Smooth muscle cell (in vitro differentiated cells): Measurements from ENCODE around the gene SUGCT. TPM values are rescaled to one million over a fixed set of nuclear protein-coding genes. Genes with fewer than 3 reads are reported as not detected.
A peak's percentile ranks its signal among the peaks of the same experiment; 100 is the strongest.

Experiments used
- DNase-seq: peaks from one replicate; lab custom pipeline; 2025; ENCODE audit not compliant: unreplicated experiment; lab: John Stamatoyannopoulos, UW
- H2AFZ ChIP-seq: fragments of 200-600 bp; sonication (generic); 2 replicates; pipeline ENCODE4 v1.6.0; 2016; ENCODE audit warnings: antibody characterized with exemption, low read depth, mild to moderate bottlenecking
- H3F3A ChIP-seq: fragments of 200-600 bp; sonication (generic); 2 replicates; pipeline ENCODE4 v1.6.0; 2017; ENCODE audit warnings: antibody characterized with exemption, low read depth
- H3K27ac ChIP-seq: fragments of 200-600 bp; sonication (generic); 2 replicates; pipeline ENCODE4 v1.5.1; 2016; ENCODE audit warnings: low read depth, mild to moderate bottlenecking
- H3K27me3 ChIP-seq: fragments of 200-600 bp; sonication (generic); 2 replicates; pipeline ENCODE4 v1.6.1; 2016; ENCODE audit warnings: low read depth, mild to moderate bottlenecking
- H3K36me3 ChIP-seq: fragments of 200-600 bp; sonication (generic); 2 replicates; pipeline ENCODE4 v1.5.1; 2016; ENCODE audit warnings: low read depth
- H3K4me1 ChIP-seq: fragments of 200-600 bp; sonication (generic); 2 replicates; pipeline ENCODE4 v1.5.1; 2016; ENCODE audit warnings: low read depth
- H3K4me2 ChIP-seq: fragments of 200-600 bp; sonication (generic); 2 replicates; pipeline ENCODE4 v1.6.0; 2016; ENCODE audit warnings: mild to moderate bottlenecking
- H3K4me3 ChIP-seq: fragments of 200-600 bp; sonication (generic); 2 replicates; pipeline ENCODE4 v1.5.1; 2016; ENCODE audit warnings: mild to moderate bottlenecking
- H3K79me2 ChIP-seq: fragments of 200-600 bp; sonication (generic); 2 replicates; pipeline ENCODE4 v1.6.0; 2016; ENCODE audit warnings: low read depth, mild to moderate bottlenecking
- H3K9ac ChIP-seq: fragments of 200-600 bp; sonication (generic); 2 replicates; pipeline ENCODE4 v1.6.0; 2016; ENCODE audit warnings: low read depth
- H3K9me3 ChIP-seq: fragments of 200-600 bp; sonication (generic); replicated peaks from 2 replicates; pipeline ENCODE4 v1.5.1; 2016; ENCODE audit warnings: low read depth
- H4K20me1 ChIP-seq: fragments of 200-600 bp; sonication (generic); 2 replicates; pipeline ENCODE4 v1.6.0; 2016; ENCODE audit warnings: low read depth
- WGBS: methylation state at CpG from one replicate; pipeline ENCODE4 v1.1.7; 2016; ENCODE audit warnings: low lambda C conversion rate; 5-methylcytosine and 5-hydroxymethylcytosine counted together
- polyA plus RNA-seq: library from polyadenylated mRNA; unstranded; fragments of >200 nt; fragmentation: Nextera tagmentation; extraction: Ambion mirVana; gene quantifications from 2 replicates; pipeline ENCODE4 v1.2.1, GENCODE V29; 2016
- total RNA-seq: library from RNA; depleted of rRNA; stranded (reverse); fragments of >200 nt; gene quantifications from 2 replicates; pipeline ENCODE4 v1.2.3, GENCODE V29; 2014
- TF ChIP-seq, protein P1 (sequence below): fragments of 200-600 bp; sonication (generic); IDR thresholded peaks from 2 replicates; pipeline ENCODE4 v1.5.1; 2017; ENCODE audit warnings: borderline replicate concordance, mild to moderate bottlenecking, antibody characterized with exemption; ENCODE audit not compliant: insufficient read depth, poor library complexity, severe bottlenecking

Gene SUGCT
- total and polyA plus RNA-seq, 2 experiments from 2014 or later = 16.9 to 65.8 TPM

DNA sequence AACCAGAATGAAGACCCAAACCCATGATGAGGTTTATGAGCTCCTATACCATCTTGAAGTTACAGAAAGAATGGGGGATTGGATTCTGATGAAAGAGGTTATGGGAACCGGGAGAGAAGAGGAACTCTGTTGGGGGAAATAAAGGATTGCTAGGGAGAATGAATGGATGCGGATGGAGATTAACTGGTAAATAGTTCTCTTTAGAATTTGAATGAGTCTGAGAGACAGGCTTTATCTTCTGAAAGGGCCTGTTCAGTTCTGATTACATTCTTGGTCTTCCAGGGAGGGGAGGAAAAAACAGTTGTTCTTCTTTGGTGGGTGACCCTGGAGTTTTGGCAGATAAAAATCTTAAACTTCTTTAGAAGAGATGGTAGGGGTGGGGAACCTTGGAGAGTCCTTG, 13.9 kb downstream of the SUGCT start:
- Histone ChIP-seq H3K4me3 (no peak overlapping the region), H3K9me3 (no peaks in the 10 kb centered on the region), H4K20me1 (no peaks in the 10 kb centered on the region), H3K9ac (no peak overlapping the region), H3K27me3 (no peaks in the 10 kb centered on the region), H3K4me1 (no peaks in the 10 kb centered on the region), H2AFZ (no peak overlapping the region), H3K36me3 (no peaks in the 10 kb centered on the region), H3F3A (no peaks in the 10 kb centered on the region), H3K79me2 (no peaks in the 10 kb centered on the region), H3K27ac (no peak overlapping the region), H3K4me2 (no peak overlapping the region)
- DNase-seq = no peak
- TF ChIP-seq, protein P1, sequence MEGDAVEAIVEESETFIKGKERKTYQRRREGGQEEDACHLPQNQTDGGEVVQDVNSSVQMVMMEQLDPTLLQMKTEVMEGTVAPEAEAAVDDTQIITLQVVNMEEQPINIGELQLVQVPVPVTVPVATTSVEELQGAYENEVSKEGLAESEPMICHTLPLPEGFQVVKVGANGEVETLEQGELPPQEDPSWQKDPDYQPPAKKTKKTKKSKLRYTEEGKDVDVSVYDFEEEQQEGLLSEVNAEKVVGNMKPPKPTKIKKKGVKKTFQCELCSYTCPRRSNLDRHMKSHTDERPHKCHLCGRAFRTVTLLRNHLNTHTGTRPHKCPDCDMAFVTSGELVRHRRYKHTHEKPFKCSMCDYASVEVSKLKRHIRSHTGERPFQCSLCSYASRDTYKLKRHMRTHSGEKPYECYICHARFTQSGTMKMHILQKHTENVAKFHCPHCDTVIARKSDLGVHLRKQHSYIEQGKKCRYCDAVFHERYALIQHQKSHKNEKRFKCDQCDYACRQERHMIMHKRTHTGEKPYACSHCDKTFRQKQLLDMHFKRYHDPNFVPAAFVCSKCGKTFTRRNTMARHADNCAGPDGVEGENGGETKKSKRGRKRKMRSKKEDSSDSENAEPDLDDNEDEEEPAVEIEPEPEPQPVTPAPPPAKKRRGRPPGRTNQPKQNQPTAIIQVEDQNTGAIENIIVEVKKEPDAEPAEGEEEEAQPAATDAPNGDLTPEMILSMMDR = no peak
- WGBS = 89% methylated on average over 2 of the region's 2 CpGs

DNA sequence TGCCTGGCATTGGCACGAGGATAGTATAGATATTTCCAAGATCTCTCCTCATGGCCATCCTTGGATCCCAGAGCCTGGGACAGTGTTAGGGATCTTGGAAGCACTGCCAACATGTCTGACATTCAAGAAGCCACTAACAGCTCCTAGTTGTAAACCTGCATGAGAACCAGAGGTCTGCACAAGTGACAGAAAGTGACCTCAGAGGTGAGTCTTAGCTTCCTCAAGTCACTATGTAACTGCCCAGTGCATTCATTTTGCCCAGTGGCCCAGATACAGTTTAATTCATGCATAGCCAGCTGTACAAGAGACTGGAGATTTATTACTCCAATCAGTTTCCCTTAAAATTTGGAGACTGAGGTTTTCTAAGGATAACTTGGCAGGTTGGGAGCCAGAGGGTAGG, 16.7 kb downstream of the SUGCT start:
- Histone ChIP-seq H3K9ac (no peak overlapping the region), H3K4me3 (no peak overlapping the region), H3K27me3 (no peaks in the 10 kb centered on the region), H3K4me1 (no peaks in the 10 kb centered on the region), H3K27ac (no peak overlapping the region), H4K20me1 (no peaks in the 10 kb centered on the region), H3K36me3 (no peaks in the 10 kb centered on the region), H3F3A (no peaks in the 10 kb centered on the region), H3K4me2 (no peak overlapping the region), H3K79me2 (no peaks in the 10 kb centered on the region), H2AFZ (no peak overlapping the region), H3K9me3 (no peaks in the 10 kb centered on the region)
- DNase-seq = no peak
- TF ChIP-seq, protein P1 = no peak
- 90% methylated on average over 1 of the region's 1 CpG for WGBS

DNA sequence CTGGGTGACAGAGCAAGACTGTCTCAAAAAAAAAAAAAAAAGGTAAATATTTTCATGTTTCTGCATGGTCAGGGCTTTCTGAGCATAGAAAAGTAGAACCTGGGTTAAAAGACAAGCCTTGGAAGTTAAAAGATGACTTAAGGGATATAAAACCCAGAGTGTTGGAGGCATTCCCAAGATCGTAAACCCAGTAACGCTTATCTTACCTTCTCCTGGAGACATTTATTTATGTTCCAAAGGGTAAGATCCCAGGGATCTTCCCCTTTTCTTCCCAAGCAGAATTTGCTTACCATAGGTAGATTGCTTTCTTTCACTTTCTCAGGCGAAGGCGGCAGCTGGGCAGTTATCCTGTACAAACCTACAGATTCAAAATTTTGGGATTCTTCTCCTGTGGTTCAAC, 22.2 kb downstream of the SUGCT start:
- H3K27me3 ChIP-seq = no peaks in the 10 kb centered on the region
- H4K20me1 ChIP-seq = no peaks in the 10 kb centered on the region
- no peaks in the 10 kb centered on the region for H3F3A ChIP-seq
- no peak overlapping the region for H3K9ac ChIP-seq
- no peaks in the 10 kb centered on the region for H3K36me3 ChIP-seq
- 81% methylated on average over 4 of the region's 4 CpGs for WGBS
- no peak overlapping the region for H3K27ac ChIP-seq
- no peaks in the 10 kb centered on the region for H3K4me1 ChIP-seq
- TF ChIP-seq, protein P1 = no peak
- H3K4me2 ChIP-seq = no peak overlapping the region
- no peak for DNase-seq
- H3K9me3 ChIP-seq = no peaks in the 10 kb centered on the region
- peak overlapping the region; percentile 33 for H3K4me3 ChIP-seq
- H3K79me2 ChIP-seq = no peaks in the 10 kb centered on the region
- no peak overlapping the region for H2AFZ ChIP-seq

DNA sequence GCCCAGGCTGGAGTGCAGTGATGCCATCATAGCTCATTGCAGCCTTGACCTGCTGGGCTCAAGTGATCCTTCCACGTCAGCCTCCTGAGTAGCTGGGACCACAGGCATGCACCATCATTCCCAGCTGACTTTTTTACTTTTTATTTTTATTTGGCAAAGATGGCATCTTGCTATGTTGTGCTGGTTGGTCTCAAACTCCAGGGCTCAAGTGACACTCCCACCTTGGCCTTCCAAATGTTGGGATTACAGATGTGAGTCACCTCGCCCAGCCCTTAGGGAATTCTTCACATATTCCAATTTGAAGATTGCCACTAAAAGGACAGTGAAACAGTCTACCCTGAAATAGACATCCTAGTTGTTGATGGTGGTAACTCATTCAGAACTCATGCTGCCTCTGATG, 27.7 kb downstream of the SUGCT start:
- TF ChIP-seq, protein P1 = no peak
- Histone ChIP-seq H3K4me3 (no peak overlapping the region), H2AFZ (no peak overlapping the region), H3K4me2 (no peak overlapping the region), H3K9ac (no peak overlapping the region), H3K27ac (no peak overlapping the region), H4K20me1 (no peaks in the 10 kb centered on the region), H3K4me1 (no peaks in the 10 kb centered on the region), H3K27me3 (no peaks in the 10 kb centered on the region), H3K79me2 (no peaks in the 10 kb centered on the region), H3F3A (no peaks in the 10 kb centered on the region), H3K9me3 (no peaks in the 10 kb centered on the region), H3K36me3 (no peaks in the 10 kb centered on the region)
- no peak for DNase-seq
- 96% methylated on average over 2 of the region's 2 CpGs for WGBS
